KG1 (cell line): ENCODE data around the gene EARS2.
"Not testable (repeated sequence)": the region's sequence is repeated elsewhere in the genome, so short reads cannot be mapped to it uniquely, and the experiment has no call there.

Experiments
- DNase-seq: peaks from one replicate; lab custom pipeline; 2025; lab: John Stamatoyannopoulos, UW

EARS2 gene

GRCh38 chr16:23527961-23528643 lies 29.0 kb downstream of the EARS2 start:
- DNase-seq, result no peak

DNA sequence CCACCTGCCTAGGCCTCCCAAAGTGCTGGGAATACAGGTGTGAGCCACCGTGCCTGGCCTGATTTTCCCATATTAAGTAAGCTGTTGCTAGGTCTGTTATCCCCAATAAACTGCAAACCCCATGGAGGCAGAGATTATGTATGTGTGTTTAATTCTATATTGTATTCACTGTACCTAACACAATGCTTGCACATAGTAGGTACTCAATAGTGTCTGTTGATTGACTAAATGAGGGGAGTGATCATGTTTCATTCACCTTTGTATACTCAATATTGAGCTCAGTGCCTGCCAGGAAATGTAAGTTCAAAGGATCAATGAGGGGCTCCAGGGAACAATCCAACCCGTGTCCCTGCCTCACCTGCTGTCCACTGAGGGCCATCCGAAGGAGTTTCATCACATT lies 32.3 kb downstream of the EARS2 start:
- no peak for DNase-seq

DNA sequence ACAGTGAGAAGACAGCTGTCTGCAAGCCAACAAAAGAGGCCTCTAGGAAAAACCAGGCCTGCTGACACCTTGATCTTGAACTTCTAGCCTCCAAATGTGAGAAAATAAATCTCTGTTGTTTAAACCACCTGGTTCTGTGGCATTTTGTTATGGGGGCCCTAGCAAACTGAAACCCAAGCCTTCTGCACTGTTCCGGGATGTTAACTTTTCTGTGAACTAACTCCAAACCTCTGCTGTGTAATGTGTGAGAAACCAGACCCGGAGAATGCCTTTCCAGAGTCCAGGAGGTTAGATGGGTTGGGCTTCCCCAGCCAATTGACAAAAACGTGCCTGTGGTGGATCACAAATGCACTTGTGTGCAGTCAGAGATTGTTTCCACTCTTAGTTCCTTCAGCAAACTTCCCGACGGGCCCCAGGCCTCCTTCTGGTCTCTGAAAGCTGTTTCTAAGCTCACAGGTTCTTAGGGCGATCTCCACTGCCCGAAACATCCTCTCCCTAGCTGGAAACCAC lies 33.2 kb downstream of the EARS2 start:
- no peak for DNase-seq

- DNase-seq, result no peak
Measured at GRCh38 chr16:23523321-23523720, 33.8 kb downstream of the EARS2 start.

- no peak for DNase-seq
Measured at GRCh38 chr16:23521965-23522364, 35.2 kb downstream of the EARS2 start.

GRCh38 chr16:23521037-23521743 lies 36.0 kb downstream of the EARS2 start:
- DNase-seq, result no peak

- DNase-seq, result no peak
Measured at GRCh38 chr16:23520500-23520899, 36.6 kb downstream of the EARS2 start.

DNA sequence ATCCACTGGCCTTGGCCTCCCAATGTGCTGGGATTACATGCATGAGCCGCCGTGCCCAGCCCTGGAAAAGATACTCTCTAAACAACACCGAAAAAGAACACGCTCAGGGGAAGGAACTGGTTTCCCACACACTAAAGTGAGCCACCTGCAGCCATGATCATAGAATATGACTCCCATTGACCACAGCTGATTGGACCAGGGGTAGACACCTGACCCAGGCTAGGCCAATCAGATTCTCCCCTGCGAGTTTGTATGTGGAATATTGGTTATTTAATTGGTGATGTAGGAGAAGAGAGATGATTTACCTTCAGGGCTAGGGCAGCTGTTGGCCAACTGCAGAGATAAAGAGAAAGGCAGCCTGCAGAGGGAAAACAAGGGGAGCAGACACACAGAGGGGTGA lies 37.9 kb downstream of the EARS2 start:
- DNase-seq, result no peak

DNA sequence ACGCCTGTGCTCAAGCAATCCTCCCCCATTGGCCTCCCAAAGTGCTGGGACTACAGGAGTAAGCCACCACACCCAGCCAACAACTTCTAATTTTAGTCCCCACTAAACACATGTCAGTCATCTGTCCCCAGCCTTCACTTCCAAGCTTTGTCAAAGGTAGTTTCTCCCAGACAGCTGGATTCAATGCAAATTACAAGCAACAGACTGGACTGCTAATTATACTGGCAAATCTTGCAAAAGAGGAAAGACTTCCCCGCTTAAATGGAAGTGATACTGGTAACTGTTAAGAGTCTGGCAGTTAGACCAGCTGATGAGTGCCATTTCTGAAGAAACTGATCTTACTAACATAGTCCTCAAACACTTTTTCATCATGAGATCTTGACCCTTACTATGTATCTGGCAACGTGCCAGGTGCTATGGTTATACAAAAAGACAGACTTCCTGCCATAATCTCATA lies 38.7 kb downstream of the EARS2 start:
- DNase-seq, result no peak

GRCh38 chr16:23516366-23517137 lies 40.6 kb downstream of the EARS2 start:
- DNase-seq, result no peak

- no peak for DNase-seq
Measured at GRCh38 chr16:23515881-23516280, 41.3 kb downstream of the EARS2 start.

- no peak for DNase-seq
Measured at GRCh38 chr16:23514381-23515152, 42.6 kb downstream of the EARS2 start.

GRCh38 chr16:23512168-23512695 lies 44.9 kb downstream of the EARS2 start:
- DNase-seq, result no peak

DNA sequence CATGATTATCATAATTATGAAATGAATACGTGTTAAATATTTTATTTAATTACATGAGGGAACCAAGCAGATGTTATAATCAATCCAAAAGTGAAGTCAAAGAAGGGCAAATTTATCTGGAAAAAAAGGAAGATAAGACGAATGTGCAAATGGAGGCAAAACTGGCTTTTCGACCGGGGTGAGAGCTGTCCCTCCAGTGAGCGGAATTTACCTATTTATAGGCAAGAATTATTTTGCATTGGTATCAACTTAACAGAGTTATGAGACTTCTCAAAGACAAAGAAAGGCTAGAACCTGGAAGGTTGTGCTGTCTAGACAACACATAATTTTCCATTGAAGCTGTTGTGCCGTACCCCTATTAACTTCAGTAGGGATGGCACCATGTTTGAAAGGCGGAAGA lies 45.4 kb downstream of the EARS2 start:
- no peak for DNase-seq

GRCh38 chr16:23510915-23511270 lies 46.3 kb downstream of the EARS2 start:
- not testable (repeated sequence) for DNase-seq

DNA sequence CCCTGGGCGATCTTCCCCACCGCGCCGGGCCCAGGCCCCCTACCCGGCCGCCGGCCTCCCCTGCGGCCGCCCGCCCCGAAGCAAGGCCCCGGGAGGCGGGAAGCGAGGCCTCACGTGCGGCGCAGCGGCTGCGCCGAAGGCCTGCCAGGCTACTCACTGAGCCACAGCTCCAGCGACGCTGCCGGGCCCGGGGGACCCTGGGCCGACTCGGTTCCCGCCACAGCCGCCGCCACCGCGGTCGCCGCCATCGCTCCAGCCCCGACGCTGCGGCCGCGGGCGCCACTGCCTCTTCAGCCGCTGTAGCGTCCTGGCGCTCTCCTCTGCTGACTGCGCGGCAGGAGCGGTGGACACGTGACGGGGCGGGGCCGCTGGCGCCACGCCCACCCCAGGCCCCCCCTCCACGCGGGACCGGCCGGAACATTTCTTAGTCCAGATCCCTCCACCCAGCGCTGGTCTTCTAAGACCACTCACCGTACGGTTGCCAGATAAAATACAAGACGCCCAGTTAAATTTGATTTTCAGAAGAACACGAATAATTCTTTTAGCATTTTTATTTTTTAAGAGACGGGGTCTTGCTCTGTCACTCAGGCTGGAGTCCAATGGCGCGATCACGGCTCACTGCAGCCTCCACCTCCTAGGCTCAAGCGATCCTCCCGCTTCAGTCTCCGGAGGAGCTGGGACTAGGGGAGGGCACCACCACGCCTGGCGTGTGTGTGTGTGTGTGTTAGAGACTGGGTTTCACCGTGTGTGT lies 46.8 kb downstream of the EARS2 start, which contains the start of gene GGA2:
GGA2 (minus strand) TSS at position 331 of the 751 bp plus-strand sequence; CDS start at position 248, 83 bp downstream.
- DNase-seq, result peak; percentile 86

GRCh38 chr16:23509782-23510163 lies 47.4 kb downstream of the EARS2 start:
- no peak for DNase-seq

DNA sequence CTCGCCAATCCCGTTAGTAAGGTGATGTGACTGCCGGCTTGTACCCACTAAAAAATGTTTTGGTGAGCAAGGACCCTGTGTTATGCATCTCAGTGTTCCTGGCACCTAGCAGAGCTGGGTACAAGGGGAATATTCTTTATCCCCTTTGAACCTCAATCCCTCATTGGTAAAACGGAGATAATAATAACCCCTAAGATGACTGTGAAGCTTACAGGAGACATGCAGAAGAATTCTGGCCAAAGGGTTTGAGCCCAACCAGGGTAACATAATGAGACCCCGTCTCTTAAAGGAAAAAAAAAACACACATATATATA lies 47.8 kb downstream of the EARS2 start:
- DNase-seq, result no peak

- no peak for DNase-seq
Measured at GRCh38 chr16:23508589-23509440, 48.3 kb downstream of the EARS2 start.

- no peak for DNase-seq
Measured at GRCh38 chr16:23506606-23506994, 50.5 kb downstream of the EARS2 start.
